ENCODE results near the gene SPEF1. TPM values are rescaled to one million over a fixed set of nuclear protein-coding genes. Genes with fewer than 3 reads are reported as not detected.
A peak's percentile ranks its signal among the peaks of the same experiment; 100 is the strongest.

Gene SPEF1
- total and polyA plus RNA-seq, 2 of the 13 experiments (the other 11 are each of a cell fraction or from before 2014, with no cell fraction given) = 0.11 to 0.27 TPM

DNA sequence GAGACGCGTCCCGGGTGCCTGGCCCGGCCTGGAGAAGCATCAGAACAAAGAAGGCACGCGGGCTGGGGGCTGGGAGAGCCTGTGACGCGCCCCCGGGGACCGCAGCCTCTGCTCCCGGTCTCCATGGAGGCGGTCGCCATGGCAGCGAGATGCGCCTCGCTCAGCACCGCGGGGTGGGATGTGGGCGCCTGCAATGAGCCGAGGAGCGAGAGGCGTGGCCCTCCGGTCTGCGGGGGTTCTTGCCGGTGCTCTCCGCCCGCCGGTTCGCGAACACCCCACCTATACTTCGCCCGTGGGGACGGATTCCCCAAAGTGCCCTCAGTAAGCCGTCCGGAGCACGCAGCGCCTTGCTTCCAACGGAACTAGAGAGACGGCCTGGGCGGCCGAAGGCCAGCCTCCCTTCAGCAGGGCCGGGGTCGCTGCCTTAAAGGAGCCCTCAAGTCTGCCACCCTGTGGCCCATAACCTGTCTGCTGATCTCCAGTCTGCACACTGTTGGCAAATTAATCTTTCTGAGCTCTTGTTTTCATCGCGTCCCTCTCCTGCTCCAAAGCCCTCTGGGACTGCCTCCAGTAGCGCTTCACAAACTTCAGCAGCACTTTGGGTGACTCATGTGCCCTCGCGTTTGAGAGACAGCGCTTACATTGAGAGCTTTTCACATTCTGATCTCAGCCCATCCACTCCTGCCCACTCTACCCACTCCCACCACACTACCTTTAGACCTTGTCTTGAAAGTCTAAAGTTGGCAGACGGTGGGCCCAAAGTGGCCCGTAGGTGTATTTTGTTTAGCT, 12.7 kb downstream of the SPEF1 start (continued):
- TF ChIP-seq, protein P1, sequence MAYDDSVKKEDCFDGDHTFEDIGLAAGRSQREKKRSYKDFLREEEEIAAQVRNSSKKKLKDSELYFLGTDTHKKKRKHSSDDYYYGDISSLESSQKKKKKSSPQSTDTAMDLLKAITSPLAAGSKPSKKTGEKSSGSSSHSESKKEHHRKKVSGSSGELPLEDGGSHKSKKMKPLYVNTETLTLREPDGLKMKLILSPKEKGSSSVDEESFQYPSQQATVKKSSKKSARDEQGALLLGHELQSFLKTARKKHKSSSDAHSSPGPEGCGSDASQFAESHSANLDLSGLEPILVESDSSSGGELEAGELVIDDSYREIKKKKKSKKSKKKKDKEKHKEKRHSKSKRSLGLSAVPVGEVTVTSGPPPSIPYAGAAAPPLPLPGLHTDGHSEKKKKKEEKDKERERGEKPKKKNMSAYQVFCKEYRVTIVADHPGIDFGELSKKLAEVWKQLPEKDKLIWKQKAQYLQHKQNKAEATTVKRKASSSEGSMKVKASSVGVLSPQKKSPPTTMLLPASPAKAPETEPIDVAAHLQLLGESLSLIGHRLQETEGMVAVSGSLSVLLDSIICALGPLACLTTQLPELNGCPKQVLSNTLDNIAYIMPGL (CRISPR knock-in tag; IDR thresholded peaks at IDR 0.05; ENCODE audit: borderline replicate concordance in 1 of 2, low read depth in 1 of 2) = peak; percentile 8 to 90
- 0 out of 2 replicates have a peak, but pooled peaks have one; percentile 82 for TF ChIP-seq ZMYM2 (CRISPR knock-in tag; IDR thresholded peaks at IDR 0.05)
- 0 out of 2 replicates have a peak, but pooled peaks have one; percentile 20 for TF ChIP-seq NCOA1 (CRISPR knock-in tag; IDR thresholded peaks at IDR 0.05)
- TF ChIP-seq, protein P2, sequence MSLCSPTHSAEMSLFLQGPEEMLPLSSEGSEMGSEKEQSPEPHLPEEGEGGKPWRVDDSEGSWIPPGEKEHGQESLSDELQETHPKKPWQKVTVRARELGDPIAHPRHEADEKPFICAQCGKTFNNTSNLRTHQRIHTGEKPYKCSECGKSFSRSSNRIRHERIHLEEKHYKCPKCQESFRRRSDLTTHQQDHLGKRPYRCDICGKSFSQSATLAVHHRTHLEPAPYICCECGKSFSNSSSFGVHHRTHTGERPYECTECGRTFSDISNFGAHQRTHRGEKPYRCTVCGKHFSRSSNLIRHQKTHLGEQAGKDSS (CRISPR knock-in tag; IDR thresholded peaks at IDR 0.05; ENCODE audit: borderline replicate concordance, low read depth) = peak; percentile 69; the same call in 1 of the 2 replicates
- TF ChIP-seq ZNF432 (CRISPR knock-in tag; IDR thresholded peaks at IDR 0.05; ENCODE audit: borderline replicate concordance) = no peak
- peak; percentile 98 for TF ChIP-seq RFX1 (IDR thresholded peaks at IDR 0.05)
- TF ChIP-seq, protein P3, sequence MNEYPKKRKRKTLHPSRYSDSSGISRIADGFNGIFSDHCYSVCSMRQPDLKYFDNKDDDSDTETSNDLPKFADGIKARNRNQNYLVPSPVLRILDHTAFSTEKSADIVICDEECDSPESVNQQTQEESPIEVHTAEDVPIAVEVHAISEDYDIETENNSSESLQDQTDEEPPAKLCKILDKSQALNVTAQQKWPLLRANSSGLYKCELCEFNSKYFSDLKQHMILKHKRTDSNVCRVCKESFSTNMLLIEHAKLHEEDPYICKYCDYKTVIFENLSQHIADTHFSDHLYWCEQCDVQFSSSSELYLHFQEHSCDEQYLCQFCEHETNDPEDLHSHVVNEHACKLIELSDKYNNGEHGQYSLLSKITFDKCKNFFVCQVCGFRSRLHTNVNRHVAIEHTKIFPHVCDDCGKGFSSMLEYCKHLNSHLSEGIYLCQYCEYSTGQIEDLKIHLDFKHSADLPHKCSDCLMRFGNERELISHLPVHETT (CRISPR knock-in tag; conservative IDR thresholded peaks at IDR 0.05) = no peak; the same call in 1 of the 2 replicates
- TF ChIP-seq, protein P4, sequence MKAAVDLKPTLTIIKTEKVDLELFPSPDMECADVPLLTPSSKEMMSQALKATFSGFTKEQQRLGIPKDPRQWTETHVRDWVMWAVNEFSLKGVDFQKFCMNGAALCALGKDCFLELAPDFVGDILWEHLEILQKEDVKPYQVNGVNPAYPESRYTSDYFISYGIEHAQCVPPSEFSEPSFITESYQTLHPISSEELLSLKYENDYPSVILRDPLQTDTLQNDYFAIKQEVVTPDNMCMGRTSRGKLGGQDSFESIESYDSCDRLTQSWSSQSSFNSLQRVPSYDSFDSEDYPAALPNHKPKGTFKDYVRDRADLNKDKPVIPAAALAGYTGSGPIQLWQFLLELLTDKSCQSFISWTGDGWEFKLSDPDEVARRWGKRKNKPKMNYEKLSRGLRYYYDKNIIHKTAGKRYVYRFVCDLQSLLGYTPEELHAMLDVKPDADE (CRISPR knock-in tag; IDR thresholded peaks at IDR 0.05) = no peak
- no peak for TF ChIP-seq IKZF4 (CRISPR knock-in tag; IDR thresholded peaks at IDR 0.05; ENCODE audit: borderline replicate concordance, low read depth, not compliant biosample characterization)
- no peak for TF ChIP-seq TOPORS (CRISPR knock-in tag; IDR thresholded peaks at IDR 0.05)
- TF ChIP-seq, protein P5, sequence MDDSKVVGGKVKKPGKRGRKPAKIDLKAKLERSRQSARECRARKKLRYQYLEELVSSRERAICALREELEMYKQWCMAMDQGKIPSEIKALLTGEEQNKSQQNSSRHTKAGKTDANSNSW (CRISPR knock-in tag; IDR thresholded peaks at IDR 0.05; ENCODE audit: borderline replicate concordance) = no peak
- TF ChIP-seq MYNN (CRISPR knock-in tag; IDR thresholded peaks at IDR 0.05; ENCODE audit: low read depth) = 0 out of 2 replicates have a peak, but pooled peaks have one; percentile 55
- TF ChIP-seq ZNF33A (CRISPR knock-in tag; IDR thresholded peaks at IDR 0.05; ENCODE audit: borderline replicate concordance) = no peak
- TF ChIP-seq, protein P6, sequence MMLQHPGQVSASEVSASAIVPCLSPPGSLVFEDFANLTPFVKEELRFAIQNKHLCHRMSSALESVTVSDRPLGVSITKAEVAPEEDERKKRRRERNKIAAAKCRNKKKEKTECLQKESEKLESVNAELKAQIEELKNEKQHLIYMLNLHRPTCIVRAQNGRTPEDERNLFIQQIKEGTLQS (CRISPR knock-in tag; IDR thresholded peaks at IDR 0.05) = 0 out of 2 replicates have a peak, but pooled peaks have one; percentile 19
- peak; percentile 22; the same call in 1 of the 2 replicates for TF ChIP-seq KDM2A (CRISPR knock-in tag; IDR thresholded peaks at IDR 0.05; ENCODE audit: borderline replicate concordance, low read depth)
- no peak for TF ChIP-seq SIN3B (IDR thresholded peaks at IDR 0.05; ENCODE audit: low read length)
- peak; percentile 71; the same call in 1 of the 2 replicates for TF ChIP-seq PAWR (CRISPR knock-in tag; IDR thresholded peaks at IDR 0.05; ENCODE audit: borderline replicate concordance)
- TF ChIP-seq, protein P7, sequence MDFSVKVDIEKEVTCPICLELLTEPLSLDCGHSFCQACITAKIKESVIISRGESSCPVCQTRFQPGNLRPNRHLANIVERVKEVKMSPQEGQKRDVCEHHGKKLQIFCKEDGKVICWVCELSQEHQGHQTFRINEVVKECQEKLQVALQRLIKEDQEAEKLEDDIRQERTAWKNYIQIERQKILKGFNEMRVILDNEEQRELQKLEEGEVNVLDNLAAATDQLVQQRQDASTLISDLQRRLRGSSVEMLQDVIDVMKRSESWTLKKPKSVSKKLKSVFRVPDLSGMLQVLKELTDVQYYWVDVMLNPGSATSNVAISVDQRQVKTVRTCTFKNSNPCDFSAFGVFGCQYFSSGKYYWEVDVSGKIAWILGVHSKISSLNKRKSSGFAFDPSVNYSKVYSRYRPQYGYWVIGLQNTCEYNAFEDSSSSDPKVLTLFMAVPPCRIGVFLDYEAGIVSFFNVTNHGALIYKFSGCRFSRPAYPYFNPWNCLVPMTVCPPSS (IDR thresholded peaks at IDR 0.05) = no peak
- no peak; the same call in 1 of the 2 replicates for TF ChIP-seq SOX13 (IDR thresholded peaks at IDR 0.05)
- 0 out of 4 replicates have a peak, but pooled peaks of 1 of the 2 experiments have one; percentile 24 for TF ChIP-seq SOX13 (CRISPR knock-in tag; conservative IDR thresholded peaks at IDR 0.05 in 1 of 2, IDR thresholded peaks at IDR 0.05 in 1 of 2)
